Keratinocyte (primary cell): ENCODE data around the gene MINK1. TPM values are rescaled to one million over a fixed set of nuclear protein-coding genes. Genes with fewer than 3 reads are reported as not detected.

Experiments
- DNase-seq: peaks from one replicate; pipeline ENCODE4 v3.0.0-alpha.2; 2011; ENCODE audit warnings: low read depth, missing footprints, low spot score
- FAIRE-seq: peaks from 2 replicates; lab custom pipeline; 2011; peaks lifted over from hg19 to GRCh38; lab: Jason Lieb, UNC
- H2AFZ ChIP-seq: 2 replicates; pipeline ENCODE4 v1.6.0; 2012; ENCODE audit warnings: low read length, control low read depth, inconsistent platforms; ENCODE audit not compliant: control insufficient read depth
- H3K27ac ChIP-seq: 2 replicates; pipeline ENCODE4 v1.5.1; 2011; ENCODE audit warnings: low read length; ENCODE audit not compliant: control insufficient read depth, insufficient read depth
- H3K27me3 ChIP-seq: 3 replicates; pipeline ENCODE4 v1.6.0; 2011; ENCODE audit warnings: low read length; ENCODE audit not compliant: control insufficient read depth, insufficient read depth; ENCODE audit errors: extremely low read depth
- H3K36me3 ChIP-seq, 2 experiments: 2 replicates in 1 of 2; 3 replicates in 1 of 2; pipeline ENCODE4 v1.5.1; 2011; ENCODE audit warnings: low read length in 2 of 2, mild to moderate bottlenecking in 1 of 2; ENCODE audit not compliant: control insufficient read depth in 2 of 2, insufficient read depth in 2 of 2; ENCODE audit errors: extremely low read depth in 1 of 2
- H3K4me1 ChIP-seq: 3 replicates; pipeline ENCODE4 v1.5.1; 2011; ENCODE audit warnings: low read length; ENCODE audit not compliant: control insufficient read depth, insufficient read depth; ENCODE audit errors: extremely low read depth
- H3K4me2 ChIP-seq: 3 replicates; pipeline ENCODE4 v1.6.0; 2011; ENCODE audit warnings: low read depth, low read length; ENCODE audit not compliant: control insufficient read depth, insufficient read depth; ENCODE audit errors: extremely low read depth
- H3K4me3 ChIP-seq, 3 experiments: fragments of 200-600 bp in 1 of 3; sonication (generic) in 1 of 3; 2 replicates in 2 of 3; 3 replicates in 1 of 3; pipeline ENCODE4 v1.5.1; 2011 to 2016; ENCODE audit warnings: low read length in 3 of 3, mild to moderate bottlenecking in 3 of 3, control low read depth in 2 of 3, inconsistent platforms in 1 of 3, low read depth in 1 of 3, mixed read lengths in 1 of 3, mixed run types in 1 of 3, moderate library complexity in 1 of 3; ENCODE audit not compliant: control insufficient read depth in 2 of 3, insufficient read depth in 2 of 3; ENCODE audit errors: extremely low read depth in 1 of 3
- H3K79me2 ChIP-seq: 2 replicates; pipeline ENCODE4 v1.6.0; 2012; ENCODE audit warnings: low read length; ENCODE audit not compliant: control insufficient read depth, insufficient read depth
- H3K9ac ChIP-seq: 3 replicates; pipeline ENCODE4 v1.6.0; 2011; ENCODE audit warnings: low read length; ENCODE audit not compliant: control insufficient read depth, insufficient read depth; ENCODE audit errors: extremely low read depth
- H3K9me1 ChIP-seq: 3 replicates; pipeline ENCODE4 v1.6.0; 2011; ENCODE audit warnings: low read length; ENCODE audit not compliant: control insufficient read depth, insufficient read depth; ENCODE audit errors: extremely low read depth
- H3K9me3 ChIP-seq: 2 replicates; pipeline ENCODE4 v1.5.1; 2012; ENCODE audit warnings: low read depth, low read length; ENCODE audit not compliant: control insufficient read depth
- H4K20me1 ChIP-seq: 3 replicates; pipeline ENCODE4 v1.6.0; 2011; ENCODE audit warnings: low read length; ENCODE audit not compliant: control insufficient read depth, insufficient read depth; ENCODE audit errors: extremely low read depth
- EZH2 ChIP-seq: IDR thresholded peaks from one replicate; pipeline ENCODE4 v1.6.1; 2012; ENCODE audit warnings: inconsistent platforms, mild to moderate bottlenecking, low read length, moderate library complexity
- dilution Hi-C: fragments of 300-500 bp; cut with MboI; formaldehyde crosslinking; loops from one replicate; pipeline ENCODE4 v1.7.0; 2020; ENCODE audit warnings: low sequenced_read_pairs; ENCODE audit not compliant: extremely low pct_ligation_motif_present
- polyA plus RNA-seq, 5 experiments: library from polyadenylated mRNA; depleted of rRNA in 3 of 5; stranded (reverse) in 3 of 5; stranded (forward) in 1 of 5; unstranded in 1 of 5; fragments of >200 nt; gene quantifications; 1 replicate in 1 of 5; 2 replicates in 3 of 5; 3 replicates in 1 of 5; pipeline versions ENCODE4 v1.2.1 to v1.2.3, GENCODE V29; 2011 to 2012; ENCODE audit warnings: missing spikeins in 2 of 5, low read depth in 1 of 5, low replicate concordance in 1 of 5
- TF ChIP-seq, protein P1 (sequence below), 3 experiments: IDR thresholded peaks in 1 of 3; conservative IDR thresholded peaks in 1 of 3; optimal IDR thresholded peaks in 1 of 3; 2 replicates in 2 of 3; 3 replicates in 1 of 3; pipeline versions ENCODE3 to v1.5.1; 2011; ENCODE audit warnings: low read length in 3 of 3, mild to moderate bottlenecking in 3 of 3, moderate library complexity in 2 of 3, control low read depth in 1 of 3, inconsistent platforms in 1 of 3; ENCODE audit not compliant: insufficient read depth in 2 of 3; ENCODE audit errors: extremely low read depth in 1 of 3

Gene MINK1
- polyA plus RNA-seq, 1 donor (not counting 4 experiments of a cell fraction or from before 2014, with no cell fraction given): 82.8 TPM

GRCh38 chr17:4806777-4807604 lies 26.1 kb upstream of the MINK1 start, which contains the start of gene PLD2:
Gene PLD2 (plus strand): TSS chr17:4807152. CDS start chr17:4807773, 621 bp downstream.
- FAIRE-seq: no peak
- peak within 1 kb of the TSS; percentile 81 for H3K9ac ChIP-seq
- H3K4me2 ChIP-seq: peak within 1 kb of the TSS; percentile 97

DNA sequence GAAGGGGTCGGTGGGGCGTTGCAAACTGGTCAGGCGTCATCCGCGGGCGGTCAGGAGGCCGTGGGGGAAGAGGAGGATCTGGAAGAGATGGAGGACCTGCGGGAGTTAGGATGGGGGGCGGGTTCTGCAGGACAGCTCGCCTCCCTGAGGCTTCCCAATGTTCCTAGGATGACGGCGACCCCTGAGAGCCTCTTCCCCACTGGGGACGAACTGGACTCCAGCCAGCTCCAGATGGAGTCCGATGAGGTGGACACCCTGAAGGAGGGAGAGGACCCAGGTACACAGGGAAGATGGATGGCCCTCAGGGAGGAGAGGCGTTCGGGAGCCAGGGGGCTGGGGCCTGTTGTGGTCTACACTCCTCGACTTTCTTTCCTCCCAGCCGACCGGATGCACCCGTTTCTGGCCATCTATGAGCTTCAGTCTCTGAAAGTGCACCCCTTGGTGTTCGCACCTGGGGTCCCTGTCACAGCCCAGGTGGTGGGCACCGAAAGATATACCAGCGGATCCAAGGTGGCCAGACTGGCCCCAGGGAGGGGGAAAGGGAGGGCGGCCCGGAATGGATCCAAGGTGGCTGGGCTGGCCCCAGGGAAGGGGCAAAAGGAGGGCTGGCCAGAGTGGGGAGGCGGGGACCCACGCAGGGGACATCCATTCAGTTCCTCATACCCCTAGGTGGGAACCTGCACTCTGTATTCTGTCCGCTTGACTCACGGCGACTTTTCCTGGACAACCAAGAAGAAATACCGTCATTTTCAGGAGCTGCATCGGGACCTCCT lies 25.3 kb upstream of the MINK1 start:
- dilution Hi-C loops: no loop called here
- peak overlapping the region; percentile 86 for H3K4me2 ChIP-seq
- no peaks in the 10 kb centered on the region for H3K9me1 ChIP-seq
- H4K20me1 ChIP-seq: no peaks in the 10 kb centered on the region
- no peak for FAIRE-seq
- peaks cover 15 to 16% of the 10 kb centered on the region in 2 experiments for H3K36me3 ChIP-seq
- no peaks in the 10 kb centered on the region for H3K27me3 ChIP-seq
- no peaks in the 10 kb centered on the region for H3K9me3 ChIP-seq
- peaks cover 4% of the 10 kb centered on the region for H3K79me2 ChIP-seq
- H3K4me1 ChIP-seq: peaks cover 15% of the 10 kb centered on the region
- H3K4me3 ChIP-seq: peak overlapping the region; percentile 64 to 85 (median 72)
- H3K27ac ChIP-seq: no peak overlapping the region
- TF ChIP-seq, protein P1, sequence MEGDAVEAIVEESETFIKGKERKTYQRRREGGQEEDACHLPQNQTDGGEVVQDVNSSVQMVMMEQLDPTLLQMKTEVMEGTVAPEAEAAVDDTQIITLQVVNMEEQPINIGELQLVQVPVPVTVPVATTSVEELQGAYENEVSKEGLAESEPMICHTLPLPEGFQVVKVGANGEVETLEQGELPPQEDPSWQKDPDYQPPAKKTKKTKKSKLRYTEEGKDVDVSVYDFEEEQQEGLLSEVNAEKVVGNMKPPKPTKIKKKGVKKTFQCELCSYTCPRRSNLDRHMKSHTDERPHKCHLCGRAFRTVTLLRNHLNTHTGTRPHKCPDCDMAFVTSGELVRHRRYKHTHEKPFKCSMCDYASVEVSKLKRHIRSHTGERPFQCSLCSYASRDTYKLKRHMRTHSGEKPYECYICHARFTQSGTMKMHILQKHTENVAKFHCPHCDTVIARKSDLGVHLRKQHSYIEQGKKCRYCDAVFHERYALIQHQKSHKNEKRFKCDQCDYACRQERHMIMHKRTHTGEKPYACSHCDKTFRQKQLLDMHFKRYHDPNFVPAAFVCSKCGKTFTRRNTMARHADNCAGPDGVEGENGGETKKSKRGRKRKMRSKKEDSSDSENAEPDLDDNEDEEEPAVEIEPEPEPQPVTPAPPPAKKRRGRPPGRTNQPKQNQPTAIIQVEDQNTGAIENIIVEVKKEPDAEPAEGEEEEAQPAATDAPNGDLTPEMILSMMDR (optimal IDR thresholded peaks at IDR 0.05 in 1 of 3, IDR thresholded peaks at IDR 0.05 in 1 of 3, conservative IDR thresholded peaks at IDR 0.05 in 1 of 3; ENCODE audit: extremely low read depth in 1 of 3, insufficient read depth in 2 of 3, low read length in 3 of 3): no peak
- no peak for TF ChIP-seq EZH2
- peak overlapping the region; percentile 44 for H3K9ac ChIP-seq
- DNase-seq: no peak
- H2AFZ ChIP-seq: peak overlapping the region; percentile 37

More at GRCh38 chr17:4806777-4807604, 26.1 kb upstream of the MINK1 start, which contains the start of gene PLD2:
- H3K4me1 ChIP-seq: peaks cover 15% of the 10 kb centered on the region
- peaks cover 15 to 16% of the 10 kb centered on the region in 2 experiments for H3K36me3 ChIP-seq
- peak within 1 kb of the TSS; percentile 80 to 90 (median 85) for H3K4me3 ChIP-seq
- no peak for DNase-seq
- dilution Hi-C loops: no loop called here
- H3K9me3 ChIP-seq: no peaks in the 10 kb centered on the region
- H3K27ac ChIP-seq: peak within 1 kb of the TSS; percentile 61
- H3K79me2 ChIP-seq: peaks cover 4% of the 10 kb centered on the region
- no peak for TF ChIP-seq EZH2
- TF ChIP-seq, protein P1 (optimal IDR thresholded peaks at IDR 0.05 in 1 of 3, IDR thresholded peaks at IDR 0.05 in 1 of 3, conservative IDR thresholded peaks at IDR 0.05 in 1 of 3; ENCODE audit: extremely low read depth in 1 of 3, insufficient read depth in 2 of 3, low read length in 3 of 3): no peak
- no peaks in the 10 kb centered on the region for H4K20me1 ChIP-seq
- no peaks in the 10 kb centered on the region for H3K27me3 ChIP-seq
- H3K9me1 ChIP-seq: no peaks in the 10 kb centered on the region
- H2AFZ ChIP-seq: peak within 1 kb of the TSS; percentile 76
